ENCODE measurements around the gene AUTS2. TPM values are rescaled to one million over a fixed set of nuclear protein-coding genes. Genes with fewer than 3 reads are reported as not detected.

AUTS2 gene
- polyA plus RNA-seq, 1 donor from 2014 or later: 97.3 TPM

DNA sequence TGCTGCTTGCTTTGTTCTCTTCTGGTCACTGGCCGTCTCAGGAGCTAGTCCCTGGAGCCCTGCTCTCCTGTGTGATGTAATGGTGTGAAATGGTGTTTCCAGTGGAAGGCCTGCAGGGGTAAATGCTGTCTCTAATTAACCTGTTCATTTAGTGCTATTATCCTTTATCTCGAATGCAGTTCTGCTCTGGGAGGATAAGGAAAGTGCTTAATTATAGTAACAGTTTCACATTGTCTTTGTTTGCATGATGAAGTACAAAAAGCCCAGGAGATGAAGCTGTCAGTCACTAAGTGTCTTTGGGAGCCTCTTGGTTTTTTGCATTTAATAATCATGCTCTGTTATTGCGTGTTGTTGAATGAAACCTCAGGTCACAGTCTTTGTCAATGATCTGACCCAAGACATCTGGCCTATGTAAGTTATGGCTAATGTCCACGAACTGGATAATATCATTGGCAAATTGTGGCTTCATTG lies 778.3 kb downstream of the AUTS2 start:
- no peaks in the 10 kb centered on the region for H3K27me3 ChIP-seq (ENCODE audit: insufficient read depth, low read depth, low read length)
- TF ChIP-seq REST (IDR thresholded peaks at IDR 0.05; ENCODE audit: borderline replicate concordance) (no peak), EZH2 (IDR thresholded peaks at IDR 0.05; ENCODE audit: borderline replicate concordance, insufficient read depth, low read length, poor library complexity, severe bottlenecking) (no peak), TAF1 (IDR thresholded peaks at IDR 0.05; ENCODE audit: low read depth) (no peak), SMC3 (conservative IDR thresholded peaks at IDR 0.05; ENCODE audit: poor library complexity) (no peak), RAD21 (conservative IDR thresholded peaks at IDR 0.05) (no peak), POLR2AphosphoS5 (IDR thresholded peaks at IDR 0.05) (peak; percentile 13), MXI1 (conservative IDR thresholded peaks at IDR 0.05; ENCODE audit: poor library complexity, severe bottlenecking) (no peak)
- H3K27ac ChIP-seq (ENCODE audit: low read length): peak overlapping the region; percentile 58
- H2AFZ ChIP-seq (ENCODE audit: low read depth, low read length): no peak overlapping the region
- no peaks in the 10 kb centered on the region for H3K9me3 ChIP-seq (ENCODE audit: low read length)
- no peaks in the 10 kb centered on the region for H3K79me2 ChIP-seq (replicated peaks; ENCODE audit: insufficient read depth, low read length)
- peak overlapping the region; percentile 4 for H3K4me2 ChIP-seq (ENCODE audit: low read length)
- no peak overlapping the region for H3K9ac ChIP-seq (ENCODE audit: low read length)
- H3K4me3 ChIP-seq (ENCODE audit: low read length): peak overlapping the region; percentile 46
- H3K36me3 ChIP-seq (ENCODE audit: insufficient read depth, low read length): no peaks in the 10 kb centered on the region
- no peaks in the 10 kb centered on the region for H4K20me1 ChIP-seq (ENCODE audit: insufficient read depth)
- no peaks in the 10 kb centered on the region for H3K9me2 ChIP-seq (ENCODE audit: insufficient read depth, low read length)
- H3F3A ChIP-seq (ENCODE audit: insufficient read depth, low read length, poor library complexity, severe bottlenecking): no peaks in the 10 kb centered on the region

- Histone ChIP-seq H4K20me1 (ENCODE audit: insufficient read depth) (no peaks in the 10 kb centered on the region), H3K79me2 (replicated peaks; ENCODE audit: insufficient read depth, low read length) (no peaks in the 10 kb centered on the region), H3K4me2 (ENCODE audit: low read length) (no peak overlapping the region), H3F3A (ENCODE audit: insufficient read depth, low read length, poor library complexity, severe bottlenecking) (no peaks in the 10 kb centered on the region), H3K9me2 (ENCODE audit: insufficient read depth, low read length) (no peaks in the 10 kb centered on the region), H3K9ac (ENCODE audit: low read length) (no peak overlapping the region), H3K9me3 (ENCODE audit: low read length) (no peaks in the 10 kb centered on the region), H2AFZ (ENCODE audit: low read depth, low read length) (no peak overlapping the region), H3K4me3 (ENCODE audit: low read length) (no peak overlapping the region), H3K27ac (ENCODE audit: low read length) (no peak overlapping the region), H3K27me3 (ENCODE audit: insufficient read depth, low read depth, low read length) (no peaks in the 10 kb centered on the region), H3K36me3 (ENCODE audit: insufficient read depth, low read length) (no peaks in the 10 kb centered on the region)
- TF ChIP-seq TAF1 (IDR thresholded peaks at IDR 0.05; ENCODE audit: low read depth) (no peak), REST (IDR thresholded peaks at IDR 0.05; ENCODE audit: borderline replicate concordance) (no peak), MXI1 (conservative IDR thresholded peaks at IDR 0.05; ENCODE audit: poor library complexity, severe bottlenecking) (no peak), SMC3 (conservative IDR thresholded peaks at IDR 0.05; ENCODE audit: poor library complexity) (no peak), POLR2AphosphoS5 (IDR thresholded peaks at IDR 0.05) (no peak), RAD21 (conservative IDR thresholded peaks at IDR 0.05) (no peak), EP300 (conservative IDR thresholded peaks at IDR 0.05; ENCODE audit: poor library complexity, severe bottlenecking) (no peak), EZH2 (IDR thresholded peaks at IDR 0.05; ENCODE audit: borderline replicate concordance, insufficient read depth, low read length, poor library complexity, severe bottlenecking) (no peak)
- TF ChIP-seq, protein P1, sequence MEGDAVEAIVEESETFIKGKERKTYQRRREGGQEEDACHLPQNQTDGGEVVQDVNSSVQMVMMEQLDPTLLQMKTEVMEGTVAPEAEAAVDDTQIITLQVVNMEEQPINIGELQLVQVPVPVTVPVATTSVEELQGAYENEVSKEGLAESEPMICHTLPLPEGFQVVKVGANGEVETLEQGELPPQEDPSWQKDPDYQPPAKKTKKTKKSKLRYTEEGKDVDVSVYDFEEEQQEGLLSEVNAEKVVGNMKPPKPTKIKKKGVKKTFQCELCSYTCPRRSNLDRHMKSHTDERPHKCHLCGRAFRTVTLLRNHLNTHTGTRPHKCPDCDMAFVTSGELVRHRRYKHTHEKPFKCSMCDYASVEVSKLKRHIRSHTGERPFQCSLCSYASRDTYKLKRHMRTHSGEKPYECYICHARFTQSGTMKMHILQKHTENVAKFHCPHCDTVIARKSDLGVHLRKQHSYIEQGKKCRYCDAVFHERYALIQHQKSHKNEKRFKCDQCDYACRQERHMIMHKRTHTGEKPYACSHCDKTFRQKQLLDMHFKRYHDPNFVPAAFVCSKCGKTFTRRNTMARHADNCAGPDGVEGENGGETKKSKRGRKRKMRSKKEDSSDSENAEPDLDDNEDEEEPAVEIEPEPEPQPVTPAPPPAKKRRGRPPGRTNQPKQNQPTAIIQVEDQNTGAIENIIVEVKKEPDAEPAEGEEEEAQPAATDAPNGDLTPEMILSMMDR (IDR thresholded peaks at IDR 0.05; ENCODE audit: poor library complexity, severe bottlenecking): no peak
Measured at GRCh38 chr7:70377957-70378356, 779.7 kb downstream of the AUTS2 start.
